Endothelial cell of umbilical vein (primary cell): Measurements from ENCODE around the gene DOCK8.

Source experiments
- EZH2 ChIP-seq: IDR thresholded peaks from 2 replicates; pipeline ENCODE4 v1.6.1; 2012; ENCODE audit warnings: borderline replicate concordance, low read depth, mild to moderate bottlenecking, moderate library complexity, low read length, inconsistent platforms; ENCODE audit not compliant: severe bottlenecking
- FOS ChIP-seq: IDR thresholded peaks from 2 replicates; pipeline ENCODE4 v1.6.1; 2011; ENCODE audit warnings: mild to moderate bottlenecking, low read length, moderate library complexity, borderline replicate concordance; ENCODE audit not compliant: insufficient read depth
- GATA2 ChIP-seq: IDR thresholded peaks from 2 replicates; pipeline ENCODE4 v1.7.0; 2011; ENCODE audit warnings: low read depth, mild to moderate bottlenecking, moderate library complexity, mixed read lengths, low read length; ENCODE audit not compliant: insufficient read length, insufficient read depth
- POLR2A ChIP-seq: IDR thresholded peaks from 2 replicates; pipeline ENCODE4 v1.6.1; 2012; ENCODE audit warnings: low read depth, mild to moderate bottlenecking, control low read depth, low read length
- POLR2AphosphoS5 ChIP-seq: IDR thresholded peaks from 2 replicates; pipeline ENCODE4 v1.6.1; 2012; ENCODE audit warnings: low read depth, mild to moderate bottlenecking, control low read depth, low read length, moderate library complexity; ENCODE audit not compliant: insufficient read depth
- TF ChIP-seq, protein P1 (sequence below): IDR thresholded peaks from 2 replicates; pipeline ENCODE4 v1.6.1; 2011; ENCODE audit not compliant: insufficient read depth, insufficient read length
- TF ChIP-seq, protein P2 (sequence below), 2 donors: IDR thresholded peaks; 1 replicate in 1 of 2; 2 replicates in 1 of 2; pipeline ENCODE4 v1.5.1; 2011; ENCODE audit warnings: low read length in 2 of 2, mild to moderate bottlenecking in 2 of 2, moderate library complexity in 2 of 2, control low read depth in 1 of 2, inconsistent platforms in 1 of 2, low read depth in 1 of 2; ENCODE audit not compliant: insufficient read depth in 1 of 2; ENCODE audit errors: extremely low read depth in 1 of 2

DNA sequence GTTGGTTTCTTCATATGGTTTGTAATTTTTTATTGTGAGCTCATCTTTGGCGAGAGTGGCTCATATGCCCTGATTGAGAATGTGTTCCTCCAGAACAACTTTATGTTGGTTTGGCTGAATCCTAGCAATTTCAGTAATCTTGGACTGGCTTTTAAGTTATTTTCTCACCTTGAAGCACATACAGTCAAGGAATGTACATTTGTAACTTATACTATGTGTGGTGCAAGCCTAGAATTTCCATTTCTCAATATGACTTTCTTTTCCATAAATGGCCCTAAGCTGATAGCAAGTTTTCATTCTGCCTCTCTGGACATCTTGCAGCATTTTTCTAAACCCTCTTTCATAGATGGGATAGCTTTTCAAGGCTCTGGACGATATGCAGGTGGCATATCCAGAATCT is 247.5 kb downstream of the DOCK8 start:
- TF ChIP-seq, protein P1, sequence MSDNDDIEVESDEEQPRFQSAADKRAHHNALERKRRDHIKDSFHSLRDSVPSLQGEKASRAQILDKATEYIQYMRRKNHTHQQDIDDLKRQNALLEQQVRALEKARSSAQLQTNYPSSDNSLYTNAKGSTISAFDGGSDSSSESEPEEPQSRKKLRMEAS = no peak
- TF ChIP-seq, protein P2, sequence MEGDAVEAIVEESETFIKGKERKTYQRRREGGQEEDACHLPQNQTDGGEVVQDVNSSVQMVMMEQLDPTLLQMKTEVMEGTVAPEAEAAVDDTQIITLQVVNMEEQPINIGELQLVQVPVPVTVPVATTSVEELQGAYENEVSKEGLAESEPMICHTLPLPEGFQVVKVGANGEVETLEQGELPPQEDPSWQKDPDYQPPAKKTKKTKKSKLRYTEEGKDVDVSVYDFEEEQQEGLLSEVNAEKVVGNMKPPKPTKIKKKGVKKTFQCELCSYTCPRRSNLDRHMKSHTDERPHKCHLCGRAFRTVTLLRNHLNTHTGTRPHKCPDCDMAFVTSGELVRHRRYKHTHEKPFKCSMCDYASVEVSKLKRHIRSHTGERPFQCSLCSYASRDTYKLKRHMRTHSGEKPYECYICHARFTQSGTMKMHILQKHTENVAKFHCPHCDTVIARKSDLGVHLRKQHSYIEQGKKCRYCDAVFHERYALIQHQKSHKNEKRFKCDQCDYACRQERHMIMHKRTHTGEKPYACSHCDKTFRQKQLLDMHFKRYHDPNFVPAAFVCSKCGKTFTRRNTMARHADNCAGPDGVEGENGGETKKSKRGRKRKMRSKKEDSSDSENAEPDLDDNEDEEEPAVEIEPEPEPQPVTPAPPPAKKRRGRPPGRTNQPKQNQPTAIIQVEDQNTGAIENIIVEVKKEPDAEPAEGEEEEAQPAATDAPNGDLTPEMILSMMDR (IDR thresholded peaks at IDR 0.05; ENCODE audit: extremely low read depth in 1 of 2, insufficient read depth in 1 of 2, low read depth in 1 of 2, low read length in 2 of 2) = no peak
- no peak for TF ChIP-seq POLR2A
- TF ChIP-seq POLR2AphosphoS5 = no peak
- no peak for TF ChIP-seq FOS
- no peak for TF ChIP-seq EZH2
- no peak for TF ChIP-seq GATA2
